Measurements from ENCODE around the gene CPHXL.

Gene CPHXL

DNA sequence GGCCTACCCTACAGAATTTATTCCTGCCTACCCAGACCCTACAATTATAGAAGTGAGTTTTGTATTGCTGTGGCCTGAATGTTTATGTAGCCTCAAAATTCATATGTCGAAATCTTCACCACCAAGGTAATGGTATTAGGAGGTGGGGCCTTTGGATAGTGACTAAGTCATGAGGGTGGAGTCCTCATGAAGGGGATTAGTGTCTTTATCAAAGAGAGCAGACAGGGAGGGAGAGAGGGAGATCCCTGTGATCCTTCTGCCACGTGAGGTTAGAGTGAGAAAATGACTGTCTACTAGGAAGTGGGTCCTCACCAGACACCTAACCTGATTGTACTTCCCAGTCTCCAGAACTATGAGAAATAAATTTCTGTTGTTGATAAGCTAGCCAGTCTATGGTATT, 24.0 kb downstream of the CPHXL start:
- DNase-seq (ENCODE audit: low read depth in 4 of 4, low spot score in 1 of 4), result no peak

DNA sequence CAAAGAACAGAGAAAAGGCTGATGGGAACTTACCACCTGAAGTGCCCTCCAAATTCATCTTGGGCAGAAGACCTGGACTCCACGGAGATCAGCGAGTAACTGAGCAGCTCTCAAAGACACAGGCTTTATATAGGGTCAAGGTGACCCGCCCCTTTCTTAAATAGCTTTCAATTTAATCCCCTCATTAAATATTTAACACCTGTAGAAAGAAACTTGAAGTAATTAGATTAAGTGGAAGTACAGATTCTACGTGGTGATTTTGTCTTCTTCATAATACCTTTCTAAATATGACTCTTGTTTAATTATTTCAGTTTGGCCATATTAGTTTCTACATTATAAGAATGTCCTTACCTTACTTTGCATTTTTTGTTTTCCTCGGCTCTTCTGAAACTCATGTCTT, 24.9 kb downstream of the CPHXL start, which contains the start of gene DUXB:
Gene DUXB (minus strand): TSS at position 101 of the 400 bp plus-strand sequence. CDS start 43 bp downstream, at position 58.
- DNase-seq (ENCODE audit: low read depth in 4 of 4, low spot score in 1 of 4), result no peak

DNA sequence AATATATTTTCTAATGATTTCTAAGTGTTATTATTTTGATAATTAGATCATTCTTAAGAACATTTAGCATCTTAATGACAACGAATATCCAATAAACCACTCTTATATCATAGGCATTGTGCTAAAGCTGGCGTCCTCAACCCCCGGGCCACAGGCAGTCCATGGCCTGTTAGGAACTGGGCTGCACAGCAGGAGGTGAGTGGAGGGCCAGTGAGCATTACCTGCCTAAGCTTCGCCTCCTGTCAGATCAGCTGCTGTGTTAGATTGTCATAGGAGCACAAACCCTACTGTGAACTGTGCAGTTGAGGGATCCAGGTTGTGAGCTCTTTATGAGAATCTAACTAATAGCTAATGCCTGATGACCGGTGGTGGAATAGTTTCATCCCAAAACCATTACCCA, 28.7 kb downstream of the CPHXL start:
- DNase-seq (ENCODE audit: low read depth in 4 of 4, low spot score in 1 of 4), result no peak

DNA sequence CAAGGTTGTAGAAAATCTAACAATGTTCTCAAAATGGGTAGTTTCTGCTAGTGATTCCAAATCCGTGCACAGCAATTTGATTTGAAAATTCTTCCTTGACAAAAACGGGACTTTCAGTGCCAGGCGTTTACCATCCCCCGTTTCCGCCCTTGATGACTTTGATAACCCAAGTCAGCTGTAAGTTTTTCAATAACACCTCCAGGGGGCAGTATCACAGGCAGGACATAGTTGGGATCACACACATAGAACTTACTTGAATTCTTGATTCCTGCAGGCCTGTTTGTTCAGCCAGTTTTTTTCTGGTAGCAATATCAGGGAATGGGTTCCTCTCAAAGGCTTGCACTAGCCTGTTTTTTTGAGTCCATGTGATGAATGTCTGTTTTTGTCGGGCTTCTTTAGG, 30.6 kb downstream of the CPHXL start:
- no peak for DNase-seq (ENCODE audit: low read depth in 4 of 4, low spot score in 1 of 4)

DNA sequence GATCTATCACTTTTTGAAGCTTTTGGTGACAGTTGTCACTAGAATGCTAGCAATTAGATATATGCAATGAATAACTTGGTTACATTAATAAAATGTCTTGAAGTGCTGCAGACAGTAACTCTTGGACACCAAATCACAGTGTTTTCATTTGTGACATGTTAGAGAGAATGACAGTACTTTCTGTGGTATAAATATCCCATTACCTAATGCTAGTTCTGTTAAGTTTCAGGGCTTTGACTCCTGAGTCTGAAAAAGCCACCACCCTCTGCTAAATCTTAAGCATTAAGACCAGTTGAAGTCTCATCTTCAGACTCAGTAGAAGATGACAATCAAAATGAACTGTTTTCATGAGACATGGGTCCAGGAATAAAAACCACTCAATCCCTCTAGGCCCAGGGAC, 38.9 kb downstream of the CPHXL start:
- DNase-seq (ENCODE audit: low read depth in 4 of 4, low spot score in 1 of 4), result no peak

DNA sequence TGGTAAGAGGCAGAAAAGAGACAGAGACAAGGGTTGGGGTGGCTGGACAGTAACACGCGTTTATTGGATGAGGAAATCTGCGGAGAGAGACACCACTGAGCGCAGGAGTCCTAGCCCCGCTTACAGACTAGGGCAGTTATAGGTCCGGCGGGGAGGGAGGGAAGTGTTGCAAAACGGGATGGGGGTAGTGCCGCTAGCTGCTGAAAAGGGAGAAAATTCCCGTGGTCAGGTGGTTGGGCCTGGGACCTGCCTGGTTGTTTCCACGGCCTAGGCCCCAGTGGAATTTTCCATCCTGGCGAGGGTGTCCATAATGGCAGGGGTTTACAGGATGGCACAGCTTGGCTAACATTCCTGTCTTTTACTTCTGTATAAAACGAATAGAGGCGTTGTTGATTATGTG, 44.0 kb downstream of the CPHXL start:
- DNase-seq (ENCODE audit: low read depth in 4 of 4, low spot score in 1 of 4), result no peak

DNA sequence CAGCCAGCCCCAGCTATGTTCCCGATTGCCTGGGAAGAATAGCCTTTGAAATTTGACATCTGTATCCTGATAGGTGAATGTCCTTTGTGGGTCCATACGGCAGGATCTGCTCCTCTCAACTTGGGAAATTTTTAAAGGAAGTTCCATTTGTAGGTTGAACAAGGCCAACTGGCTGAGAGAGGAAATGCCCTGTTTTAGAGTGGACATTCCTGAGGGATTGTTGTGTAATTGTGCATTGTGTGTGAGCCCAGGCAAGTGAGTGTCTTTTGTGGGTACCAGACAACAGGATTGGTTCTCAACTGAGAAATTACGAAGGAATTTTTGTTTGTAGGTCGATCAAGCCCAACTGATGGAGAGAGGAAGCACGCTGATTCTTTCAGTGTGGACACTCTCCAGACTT, 46.9 kb downstream of the CPHXL start:
- no peak for DNase-seq (ENCODE audit: low read depth in 4 of 4, low spot score in 1 of 4)

DNA sequence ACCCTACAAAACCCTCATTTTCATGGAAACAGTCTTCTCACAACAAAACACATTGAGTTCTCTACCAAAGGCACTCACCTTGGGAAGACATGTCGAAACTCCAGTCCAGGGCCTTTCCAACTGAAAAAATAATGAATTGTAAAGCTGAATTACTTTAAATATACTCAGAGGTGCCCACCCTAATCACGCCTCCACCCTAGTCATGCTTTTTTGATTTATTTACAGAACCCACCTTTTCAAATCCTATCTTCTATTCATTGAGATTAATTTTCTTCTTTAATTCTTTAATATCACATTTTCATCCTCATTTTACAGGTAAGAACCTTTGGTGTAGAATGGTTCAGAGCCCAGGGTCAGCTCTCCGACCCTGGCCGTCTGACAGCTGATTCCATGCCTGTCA, 49.4 kb downstream of the CPHXL start, which contains the start of gene CPHXL2:
Gene CPHXL2 (minus strand): TSS at position 101 of the 400 bp plus-strand sequence. CDS start 10 bp downstream, at position 91.
- DNase-seq (ENCODE audit: low read depth in 4 of 4, low spot score in 1 of 4), result no peak

DNA sequence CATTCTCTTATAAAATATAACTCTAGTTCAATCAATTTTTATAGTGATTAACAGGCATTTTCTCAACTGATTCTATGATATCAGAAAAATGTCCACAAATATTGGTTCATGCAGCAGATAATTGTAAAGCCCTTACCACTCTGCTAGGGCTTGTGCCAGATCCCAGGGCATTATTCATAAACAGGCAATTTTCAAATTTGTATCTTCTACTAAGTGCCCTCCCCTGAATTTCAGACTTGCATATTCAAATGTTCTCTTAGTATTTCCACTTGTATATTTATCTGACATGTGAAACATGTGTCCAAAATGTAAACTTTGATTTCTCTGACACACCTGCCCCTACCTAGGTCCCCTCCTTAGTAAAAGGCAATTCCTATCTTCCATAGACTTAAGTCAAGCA, 58.8 kb downstream of the CPHXL start:
- DNase-seq (ENCODE audit: low read depth in 4 of 4, low spot score in 1 of 4), result no peak
